Stomach smooth muscle (tissue), 2 donors: ENCODE data around the gene TCEANC2.

Experiments
- H3K27ac ChIP-seq: one replicate; pipeline ENCODE4 v1.7.0; 2013; ENCODE audit warnings: mild to moderate bottlenecking, low read length, inconsistent platforms
- H3K27me3 ChIP-seq, 2 donors: one replicate each; pipeline ENCODE4 v1.7.0; 2013; ENCODE audit warnings: low read length in 2 of 2; ENCODE audit not compliant: insufficient read depth in 2 of 2, control insufficient read depth in 1 of 2
- H3K36me3 ChIP-seq, 2 donors: one replicate each; pipeline ENCODE4 v1.7.0; 2013; ENCODE audit warnings: low read length in 2 of 2; ENCODE audit not compliant: control insufficient read depth in 2 of 2, insufficient read depth in 2 of 2
- H3K4me1 ChIP-seq: one replicate; pipeline ENCODE4 v1.7.0; 2013; ENCODE audit warnings: low read length; ENCODE audit not compliant: control insufficient read depth, insufficient read depth
- H3K4me3 ChIP-seq, 2 donors: one replicate each; pipeline ENCODE4 v1.7.0; 2013; ENCODE audit warnings: low read length in 2 of 2
- H3K9ac ChIP-seq, 2 donors: one replicate each; pipeline ENCODE4 v1.7.0; 2013; ENCODE audit warnings: low read length in 2 of 2, mild to moderate bottlenecking in 1 of 2
- H3K9me3 ChIP-seq, 2 donors: one replicate each; pipeline ENCODE4 v1.7.0; 2013; ENCODE audit warnings: low read length in 2 of 2; ENCODE audit not compliant: control insufficient read depth in 2 of 2
- donor health status: healthy.
- donor health status: Pancreatic carcinoma.

TCEANC2 gene

GRCh38 chr1:54114001-54114400, 60.6 kb downstream of the TCEANC2 start:
- Histone ChIP-seq H3K9ac (no peak overlapping the region), H3K4me3 (no peak overlapping the region), H3K36me3 (no peaks in the 10 kb centered on the region), H3K27ac (no peak overlapping the region), H3K4me1 (no peaks in the 10 kb centered on the region), H3K9me3 (no peaks in the 10 kb centered on the region), H3K27me3 (peaks cover 0 to 2% of the 10 kb centered on the region in 2 donors)

GRCh38 chr1:54114955-54115354, 61.5 kb downstream of the TCEANC2 start:
- Histone ChIP-seq H3K4me1 (no peaks in the 10 kb centered on the region), H3K36me3 (no peaks in the 10 kb centered on the region)

GRCh38 chr1:54115520-54115919, 62.1 kb downstream of the TCEANC2 start:
- H3K27me3 ChIP-seq: peaks cover 0 to 2% of the 10 kb centered on the region in 2 donors
- H3K9ac ChIP-seq: no peak overlapping the region
- no peaks in the 10 kb centered on the region for H3K4me1 ChIP-seq
- H3K27ac ChIP-seq: no peak overlapping the region
- H3K36me3 ChIP-seq: no peaks in the 10 kb centered on the region
- H3K4me3 ChIP-seq: no peak overlapping the region
- H3K9me3 ChIP-seq: no peaks in the 10 kb centered on the region

More at GRCh38 chr1:54114955-54115354, 61.5 kb downstream of the TCEANC2 start:
- Histone ChIP-seq H3K9ac (no peak overlapping the region), H3K27ac (no peak overlapping the region), H3K27me3 (peaks cover 0 to 2% of the 10 kb centered on the region in 2 donors), H3K9me3 (no peaks in the 10 kb centered on the region), H3K4me3 (no peak overlapping the region)

- H3K27ac ChIP-seq: no peak overlapping the region
- no peak overlapping the region for H3K9ac ChIP-seq
- no peaks in the 10 kb centered on the region for H3K36me3 ChIP-seq
Measured at GRCh38 chr1:54117815-54118563, 64.6 kb downstream of the TCEANC2 start.

GRCh38 chr1:54118704-54119103, 65.3 kb downstream of the TCEANC2 start:
- Histone ChIP-seq H3K9ac (no peak overlapping the region), H3K27ac (no peak overlapping the region), H3K36me3 (no peaks in the 10 kb centered on the region), H3K4me1 (peaks cover 15% of the 10 kb centered on the region), H3K27me3 (peaks cover 0 to 2% of the 10 kb centered on the region in 2 donors), H3K4me3 (no peak overlapping the region), H3K9me3 (no peaks in the 10 kb centered on the region)

More at GRCh38 chr1:54117815-54118563, 64.6 kb downstream of the TCEANC2 start:
- H3K9me3 ChIP-seq: no peaks in the 10 kb centered on the region
- peaks cover 0 to 2% of the 10 kb centered on the region in 2 donors for H3K27me3 ChIP-seq
- H3K4me1 ChIP-seq: peaks cover 15% of the 10 kb centered on the region
- no peak overlapping the region for H3K4me3 ChIP-seq

GRCh38 chr1:54120018-54120697, 66.8 kb downstream of the TCEANC2 start:
- H3K4me3 ChIP-seq: no peak overlapping the region
- no peaks in the 10 kb centered on the region for H3K9me3 ChIP-seq
- peaks cover 0 to 2% of the 10 kb centered on the region in 2 donors for H3K27me3 ChIP-seq
- H3K9ac ChIP-seq: no peak overlapping the region
- H3K27ac ChIP-seq: no peak overlapping the region
- peaks cover 15% of the 10 kb centered on the region for H3K4me1 ChIP-seq
- no peaks in the 10 kb centered on the region for H3K36me3 ChIP-seq

GRCh38 chr1:54120698-54121481, 67.5 kb downstream of the TCEANC2 start:
- Histone ChIP-seq H3K27ac (no peak overlapping the region), H3K4me1 (peaks cover 15% of the 10 kb centered on the region), H3K9me3 (no peaks in the 10 kb centered on the region), H3K36me3 (no peaks in the 10 kb centered on the region), H3K27me3 (peaks cover 0 to 2% of the 10 kb centered on the region in 2 donors), H3K9ac (peak overlapping the region; percentile 31 to 58), H3K4me3 (peak overlapping the region in 1 of 2 donors; percentile 59)

GRCh38 chr1:54121482-54122134, 68.2 kb downstream of the TCEANC2 start:
- no peak overlapping the region for H3K27ac ChIP-seq
- peak overlapping the region; percentile 31 to 58 for H3K9ac ChIP-seq
- peaks cover 0 to 2% of the 10 kb centered on the region in 2 donors for H3K27me3 ChIP-seq
- no peaks in the 10 kb centered on the region for H3K36me3 ChIP-seq
- H3K9me3 ChIP-seq: no peaks in the 10 kb centered on the region
- peak overlapping the region in 1 of 2 donors; percentile 59 for H3K4me3 ChIP-seq
- H3K4me1 ChIP-seq: peaks cover 15% of the 10 kb centered on the region

GRCh38 chr1:54122135-54122751, 68.8 kb downstream of the TCEANC2 start:
- peaks cover 15% of the 10 kb centered on the region for H3K4me1 ChIP-seq
- no peaks in the 10 kb centered on the region for H3K9me3 ChIP-seq
- H3K36me3 ChIP-seq: no peaks in the 10 kb centered on the region
- H3K4me3 ChIP-seq: peak overlapping the region in 1 of 2 donors; percentile 59
- no peak overlapping the region for H3K9ac ChIP-seq
- peaks cover 0 to 2% of the 10 kb centered on the region in 2 donors for H3K27me3 ChIP-seq
- no peak overlapping the region for H3K27ac ChIP-seq

GRCh38 chr1:54122992-54123391, 69.6 kb downstream of the TCEANC2 start:
- Histone ChIP-seq H3K27ac (no peak overlapping the region), H3K4me1 (peaks cover 15% of the 10 kb centered on the region), H3K9me3 (no peaks in the 10 kb centered on the region), H3K36me3 (no peaks in the 10 kb centered on the region), H3K4me3 (no peak overlapping the region), H3K27me3 (peaks cover 0 to 2% of the 10 kb centered on the region in 2 donors), H3K9ac (no peak overlapping the region)
